Liver (tissue), 9 donors: ENCODE measurements around the gene CACNA1H. TPM values are rescaled to one million over a fixed set of nuclear protein-coding genes. Genes with fewer than 3 reads are reported as not detected.
A peak's percentile ranks its signal among the peaks of the same experiment; 100 is the strongest.

Source experiments
- DNase-seq: peaks from one replicate; pipeline ENCODE4 v3.0.0-alpha.2; 2017; ENCODE audit warnings: low spot score
- H3K27ac ChIP-seq, 2 donors: one replicate each; pipeline ENCODE4 v1.7.0; 2013; ENCODE audit warnings: inconsistent platforms in 2 of 2, low read length in 2 of 2, control low read depth in 1 of 2, low read depth in 1 of 2, mild to moderate bottlenecking in 1 of 2
- H3K27me3 ChIP-seq, 4 donors: one replicate each; pipeline versions ENCODE4 v1.6.1 to v1.7.0; 2013; ENCODE audit warnings: low read length in 3 of 4, inconsistent platforms in 1 of 4, mild to moderate bottlenecking in 1 of 4, moderate library complexity in 1 of 4; ENCODE audit not compliant: control insufficient read depth in 4 of 4, insufficient read depth in 4 of 4
- H3K36me3 ChIP-seq, 4 donors: one replicate each; pipeline versions ENCODE4 v1.6.1 to v1.7.0; 2013; ENCODE audit warnings: low read length in 3 of 4, mild to moderate bottlenecking in 3 of 4, low read depth in 1 of 4, moderate library complexity in 1 of 4; ENCODE audit not compliant: control insufficient read depth in 4 of 4, insufficient read depth in 3 of 4
- H3K4me1 ChIP-seq, 4 donors: one replicate each; pipeline versions ENCODE4 v1.6.1 to v1.7.0; 2013; ENCODE audit warnings: low read length in 3 of 4, mild to moderate bottlenecking in 3 of 4, moderate library complexity in 1 of 4; ENCODE audit not compliant: control insufficient read depth in 4 of 4, insufficient read depth in 4 of 4
- H3K4me3 ChIP-seq, 3 donors: one replicate each; pipeline versions ENCODE4 v1.6.1 to v1.7.0; 2013; ENCODE audit warnings: low read length in 3 of 3, control low read depth in 1 of 3, low read depth in 1 of 3, mild to moderate bottlenecking in 1 of 3
- H3K9ac ChIP-seq, 2 donors: one replicate each; pipeline ENCODE4 v1.7.0; 2013; ENCODE audit warnings: low read length in 2 of 2, mild to moderate bottlenecking in 2 of 2, moderate library complexity in 2 of 2, control low read depth in 1 of 2, low read depth in 1 of 2
- H3K9me3 ChIP-seq, 4 donors: one replicate each; pipeline versions ENCODE4 v1.6.1 to v1.7.0; 2013; ENCODE audit warnings: low read length in 3 of 4; ENCODE audit not compliant: control insufficient read depth in 4 of 4
- CTCF ChIP-seq: fragments of 150-350 bp; IDR thresholded peaks from 2 replicates; pipeline ENCODE4 v1.5.1; 2017; ENCODE audit warnings: improper control_type of control experiment, low read depth, low read length; ENCODE audit not compliant: missing input control
- EGR1 ChIP-seq, 2 donors: IDR thresholded peaks; 2 replicates each; pipeline ENCODE4 v1.6.1; 2016 to 2018; ENCODE audit warnings: antibody characterized with exemption in 2 of 2, low read depth in 2 of 2
- FOXA1 ChIP-seq: IDR thresholded peaks from 2 replicates; pipeline ENCODE4 v1.6.1; 2016; ENCODE audit warnings: antibody characterized with exemption
- FOXA2 ChIP-seq: IDR thresholded peaks from 2 replicates; pipeline ENCODE4 v1.6.1; 2016; ENCODE audit warnings: antibody characterized with exemption
- GABPA ChIP-seq, 2 donors: IDR thresholded peaks in 1 of 2; conservative IDR thresholded peaks in 1 of 2; 2 replicates each; pipeline ENCODE4 v1.6.1; 2016; ENCODE audit warnings: antibody characterized with exemption in 2 of 2, mild to moderate bottlenecking in 1 of 2, moderate library complexity in 1 of 2
- HNF4A ChIP-seq, 2 donors: conservative IDR thresholded peaks; 2 replicates each; pipeline ENCODE4 v1.6.1; 2016; ENCODE audit warnings: antibody characterized with exemption in 2 of 2, mild to moderate bottlenecking in 2 of 2
- HNF4G ChIP-seq: IDR thresholded peaks from 2 replicates; pipeline ENCODE4 v1.6.1; 2016; ENCODE audit warnings: antibody characterized with exemption
- JUND ChIP-seq, 2 donors: IDR thresholded peaks; 2 replicates each; pipeline ENCODE4 v1.6.1; 2016; ENCODE audit warnings: antibody characterized with exemption in 2 of 2
- MAX ChIP-seq: IDR thresholded peaks from 2 replicates; pipeline ENCODE4 v1.6.1; 2016; ENCODE audit warnings: antibody characterized with exemption
- NR2F2 ChIP-seq: IDR thresholded peaks from 2 replicates; pipeline ENCODE4 v1.6.1; 2016; ENCODE audit warnings: antibody characterized with exemption
- RAD21 ChIP-seq, 2 donors: IDR thresholded peaks; 2 replicates each; pipeline ENCODE4 v1.6.1; 2016; ENCODE audit warnings: antibody characterized with exemption in 2 of 2, mild to moderate bottlenecking in 2 of 2
- REST ChIP-seq: IDR thresholded peaks from 2 replicates; pipeline ENCODE4 v1.6.1; 2016; ENCODE audit warnings: antibody characterized with exemption, mild to moderate bottlenecking
- RXRA ChIP-seq, 2 donors: IDR thresholded peaks; 2 replicates each; pipeline ENCODE4 v1.6.1; 2017 to 2018; ENCODE audit warnings: antibody characterized with exemption in 2 of 2, mild to moderate bottlenecking in 1 of 2
- SP1 ChIP-seq: IDR thresholded peaks from 2 replicates; pipeline ENCODE4 v1.6.1; 2018; ENCODE audit warnings: antibody characterized with exemption, mild to moderate bottlenecking
- TAF1 ChIP-seq: conservative IDR thresholded peaks from 2 replicates; pipeline ENCODE4 v1.6.1; 2016; ENCODE audit warnings: antibody characterized with exemption, mild to moderate bottlenecking
- YY1 ChIP-seq: IDR thresholded peaks from 2 replicates; pipeline ENCODE4 v1.6.1; 2016; ENCODE audit warnings: antibody characterized with exemption, mild to moderate bottlenecking
- ZBTB33 ChIP-seq: IDR thresholded peaks from 2 replicates; pipeline ENCODE4 v1.6.1; 2016; ENCODE audit warnings: antibody characterized with exemption
- WGBS: extraction: QIAGEN DNeasy Blood & Tissue Kit; methylation state at CpG from one replicate; pipeline ENCODE4 v1.1.7; 2013; 5-methylcytosine and 5-hydroxymethylcytosine counted together
- polyA plus RNA-seq, 2 donors: library from polyadenylated mRNA; stranded (reverse) in 1 of 2; unstranded in 1 of 2; fragments of 200-250 nt in 1 of 2; fragments of >200 nt in 1 of 2; fragmentation: Nextera tagmentation in 1 of 2; extraction: Ambion mirVana in 1 of 2; gene quantifications; one replicate each; pipeline versions ENCODE4 v1.2.1 to v1.2.3, GENCODE V29; 2013 to 2015
- total RNA-seq, 2 donors: library from RNA; depleted of rRNA; stranded (reverse); fragments of >200 nt; gene quantifications; one replicate each; pipeline ENCODE4 v1.2.3, GENCODE V29; 2014
- donor health status: healthy.
- donor health status: healthy.
- donor health status: healthy.
- donor health status: healthy.
- donor health status: healthy.

Gene CACNA1H
- total and polyA plus RNA-seq, 4 donors, result 0.21 to 8.5 (median 6.1) TPM

- H3K9me3 ChIP-seq, result no peaks in the 10 kb centered on the region
- H3K4me3 ChIP-seq, result peak overlapping the region in 1 of 3 donors; percentile 60
- no peak for DNase-seq
- no peak for TF ChIP-seq FOXA2
- no peak for TF ChIP-seq REST
- no peak for TF ChIP-seq YY1
- no peak for TF ChIP-seq ZBTB33
- TF ChIP-seq TAF1, result no peak
- TF ChIP-seq GABPA (IDR thresholded peaks at IDR 0.05 in 1 of 2, conservative IDR thresholded peaks at IDR 0.05 in 1 of 2), result no peak
- no peak for TF ChIP-seq MAX
- TF ChIP-seq HNF4A (conservative IDR thresholded peaks at IDR 0.05), result no peak
- TF ChIP-seq CTCF, result no peak
- TF ChIP-seq NR2F2, result no peak
- TF ChIP-seq RXRA (IDR thresholded peaks at IDR 0.05), result no peak
- TF ChIP-seq FOXA1, result no peak
- TF ChIP-seq SP1, result no peak
- TF ChIP-seq RAD21 (IDR thresholded peaks at IDR 0.05), result no peak
- no peak for TF ChIP-seq EGR1 (IDR thresholded peaks at IDR 0.05; ENCODE audit: low read depth in 2 of 2)
- TF ChIP-seq JUND (IDR thresholded peaks at IDR 0.05), result no peak
- TF ChIP-seq HNF4G, result no peak
- no peaks in the 10 kb centered on the region for H3K36me3 ChIP-seq
- 7% methylated on average over 40 of the region's 40 CpGs for WGBS
- H3K4me1 ChIP-seq, result peaks cover 19 to 40% (median 29%) of the 10 kb centered on the region in 4 donors
- H3K27ac ChIP-seq, result no peak overlapping the region
- no peak overlapping the region for H3K9ac ChIP-seq
- H3K27me3 ChIP-seq, result peaks cover 0 to 3% (median 0%) of the 10 kb centered on the region in 4 donors
These were observed 725 bp upstream of the CACNA1H start for GRCh38 chr16:1152123-1152638.
